Measurements from ENCODE around the gene ZNHIT3. TPM values are rescaled to one million over a fixed set of nuclear protein-coding genes. Genes with fewer than 3 reads are reported as not detected.

ZNHIT3 gene
- total and polyA plus RNA-seq, 8 donors: 13.6 to 31.8 (median 16.8) TPM

DNA sequence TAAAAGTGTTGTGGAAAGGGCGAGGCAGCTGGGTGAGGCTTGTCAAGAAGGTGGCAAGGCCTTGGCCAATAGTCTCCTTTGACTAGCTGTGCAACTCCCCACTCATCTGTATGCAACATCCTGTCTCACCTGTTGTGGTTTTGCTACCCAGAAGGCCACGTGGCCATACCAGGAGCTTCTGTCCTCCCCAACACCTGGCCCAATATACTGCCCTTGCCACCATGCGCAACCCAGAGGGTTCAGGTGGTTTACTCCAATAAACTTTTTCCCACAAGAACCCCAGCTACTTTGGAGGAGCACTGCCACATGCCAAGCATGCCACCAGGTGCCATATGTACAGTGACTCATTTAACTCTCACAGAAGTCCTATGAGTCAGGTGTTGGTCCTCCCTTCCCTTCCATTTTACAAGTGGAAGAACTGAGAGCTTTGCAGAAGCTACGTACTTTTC lies 38.0 kb downstream of the ZNHIT3 start:
- TF ChIP-seq CTCF (IDR thresholded peaks at IDR 0.05): no peak
- intact Hi-C loops (cut with DNase I): no loop called here
- Histone ChIP-seq H3K9me3 (no peaks in the 10 kb centered on the region), H3K27ac (no peak overlapping the region), H3K27me3 (no peaks in the 10 kb centered on the region), H3K4me1 (no peaks in the 10 kb centered on the region), H3K36me3 (peaks cover 5 to 27% (median 9%) of the 10 kb centered on the region in 3 donors), H3K4me3 (no peak overlapping the region)
- ATAC-seq: no peak
- no peak for FAIRE-seq
- 94 to 97% methylated on average over 4 of the region's 4 CpGs for WGBS, 2 donors
- DNase-seq: no peak

DNA sequence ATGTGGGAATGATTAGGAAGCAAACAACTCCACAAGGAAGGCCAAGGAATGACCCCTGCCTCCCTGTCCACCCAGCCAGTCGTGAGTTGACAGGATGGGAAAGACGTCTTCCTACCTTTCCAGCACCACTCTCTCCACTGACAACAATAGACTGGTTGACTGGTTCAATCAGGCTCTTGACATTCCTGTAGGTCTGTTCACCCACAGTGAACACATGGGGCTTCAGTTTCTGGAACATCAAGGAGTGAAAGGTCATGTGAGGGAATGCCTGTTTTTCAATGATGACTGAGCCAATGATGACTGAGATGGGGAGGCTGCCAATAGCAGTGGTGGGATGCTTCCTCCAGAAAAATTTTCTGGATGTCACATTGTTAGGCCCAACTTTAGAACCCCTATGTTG lies 38.6 kb downstream of the ZNHIT3 start:
- DNase-seq (no peak), ATAC-seq (no peak), FAIRE-seq (no peak)
- H3K9me3 ChIP-seq: no peaks in the 10 kb centered on the region
- no peak overlapping the region for H3K4me3 ChIP-seq
- no peak for TF ChIP-seq CTCF (IDR thresholded peaks at IDR 0.05)
- 84 to 92% methylated on average over 2 of the region's 2 CpGs for WGBS, 2 donors
- peaks cover 5 to 27% (median 9%) of the 10 kb centered on the region in 3 donors for H3K36me3 ChIP-seq
- intact Hi-C loops (cut with DNase I): no loop called here
- H3K27me3 ChIP-seq: no peaks in the 10 kb centered on the region
- no peak overlapping the region for H3K27ac ChIP-seq
- no peaks in the 10 kb centered on the region for H3K4me1 ChIP-seq

- no peak for FAIRE-seq
- 88 to 97% methylated on average over 6 of the region's 6 CpGs for whole genome bisulfite sequencing, 2 donors
- Histone ChIP-seq H3K36me3 (peaks cover 5 to 27% (median 9%) of the 10 kb centered on the region in 3 donors), H3K9me3 (no peaks in the 10 kb centered on the region), H3K4me3 (no peak overlapping the region), H3K27me3 (no peaks in the 10 kb centered on the region), H3K27ac (no peak overlapping the region), H3K4me1 (no peaks in the 10 kb centered on the region)
- DNase-seq: no peak
- no peak for ATAC-seq
- intact Hi-C loops (cut with DNase I): no loop called here
- TF ChIP-seq CTCF (IDR thresholded peaks at IDR 0.05): no peak
These were observed 39.4 kb downstream of the ZNHIT3 start for GRCh38 chr17:36525888-36526287.

DNA sequence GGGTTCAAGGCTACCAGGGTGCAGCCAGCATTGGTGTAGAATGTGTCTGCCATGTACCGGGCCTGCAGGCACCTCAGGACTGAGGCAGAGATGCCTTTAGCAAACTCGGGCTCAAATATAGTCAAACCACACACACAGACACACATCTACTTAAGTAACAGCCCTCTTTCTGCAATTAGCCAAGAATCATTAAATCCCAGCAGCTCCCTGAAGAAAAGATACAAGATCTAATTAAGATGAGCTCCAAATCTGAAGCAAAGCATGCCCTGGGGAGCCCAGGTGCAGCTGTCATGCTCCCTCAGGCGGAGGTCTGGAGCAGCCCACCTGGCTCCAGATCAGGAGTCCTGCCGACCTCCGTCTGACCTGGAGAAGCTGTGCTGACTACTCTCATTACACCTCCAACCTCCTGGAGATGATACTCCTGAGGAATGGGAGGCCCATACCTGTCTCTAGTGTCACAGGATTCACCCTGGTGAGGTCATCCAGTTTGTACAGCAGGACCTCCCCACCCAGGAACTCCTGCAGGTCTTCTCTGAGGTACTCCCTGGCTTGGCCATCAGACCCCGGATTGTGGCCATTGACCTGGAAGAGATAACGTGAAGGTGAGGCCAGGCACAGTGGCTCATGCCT lies 41.3 kb downstream of the ZNHIT3 start:
- peaks cover 5 to 27% (median 7%) of the 10 kb centered on the region in 3 donors for H3K36me3 ChIP-seq
- H3K9me3 ChIP-seq: no peaks in the 10 kb centered on the region
- ATAC-seq: no peak
- WGBS, 2 donors: 94 to 95% methylated on average over 7 of the region's 7 CpGs
- H3K27ac ChIP-seq: no peak overlapping the region
- H3K4me1 ChIP-seq: no peaks in the 10 kb centered on the region
- intact Hi-C loops (cut with DNase I): no loop called here
- no peak overlapping the region for H3K4me3 ChIP-seq
- no peaks in the 10 kb centered on the region for H3K27me3 ChIP-seq
- peak in 1 of 6 donors; percentile 5 for DNase-seq
- FAIRE-seq: no peak
- no peak for TF ChIP-seq CTCF (IDR thresholded peaks at IDR 0.05)

GRCh38 chr17:36529121-36529520 lies 42.6 kb downstream of the ZNHIT3 start:
- DNase-seq (no peak), FAIRE-seq (no peak), ATAC-seq (no peak)
- Histone ChIP-seq H3K27ac (no peak overlapping the region), H3K4me3 (no peak overlapping the region), H3K36me3 (peaks cover 5 to 24% (median 6%) of the 10 kb centered on the region in 3 donors), H3K4me1 (no peaks in the 10 kb centered on the region), H3K9me3 (no peaks in the 10 kb centered on the region), H3K27me3 (no peaks in the 10 kb centered on the region)
- intact Hi-C loops (cut with DNase I): no loop called here
- no peak for TF ChIP-seq CTCF (IDR thresholded peaks at IDR 0.05)
